ENCODE measurements around the gene WASHC3. TPM values are rescaled to one million over a fixed set of nuclear protein-coding genes. Genes with fewer than 3 reads are reported as not detected.

WASHC3 gene
- total RNA-seq: 52.6 TPM

DNA sequence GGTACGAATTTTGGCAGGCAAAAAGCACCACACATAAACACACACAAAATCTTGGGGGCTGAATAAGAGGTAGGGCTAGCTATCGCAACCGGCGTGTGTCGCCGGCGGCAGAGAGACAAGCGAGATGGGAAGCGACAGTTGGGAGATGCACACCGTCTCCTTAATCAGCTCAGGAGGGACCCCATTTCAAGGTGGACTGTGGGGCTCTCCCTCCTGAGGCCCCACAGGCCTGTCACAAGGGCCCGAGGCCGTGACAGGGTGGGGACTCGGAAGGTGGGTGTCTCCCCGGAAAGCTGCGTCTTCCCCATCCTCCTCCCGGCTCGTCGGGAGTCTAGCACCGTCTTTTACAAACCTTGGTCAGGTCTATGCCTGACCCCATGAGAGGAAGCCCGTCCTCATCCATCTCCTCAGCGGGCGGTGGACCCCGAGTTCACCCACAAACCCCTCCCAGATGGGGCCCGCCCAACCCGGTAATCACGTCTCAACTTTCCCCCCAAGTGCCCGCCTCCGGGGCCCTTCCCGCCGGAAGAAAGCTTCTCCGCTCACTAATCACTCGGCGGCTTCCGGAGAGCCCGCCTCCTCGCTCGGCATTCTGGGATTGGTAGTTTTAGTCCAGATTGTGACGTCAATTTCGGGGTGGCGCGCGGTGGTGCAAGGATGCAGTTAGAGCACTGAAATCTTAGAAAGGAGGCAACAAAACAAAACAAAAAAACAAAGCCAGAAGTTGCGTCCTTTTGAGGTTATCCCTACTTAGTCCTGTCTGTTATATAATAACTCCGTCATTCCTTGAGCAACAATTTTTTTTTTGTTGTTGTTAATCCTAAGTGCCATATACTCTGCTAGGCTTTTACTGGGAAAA lies at the start of gene WASHC3:
Gene WASHC3, minus strand, starts transcription at position 432 of the 859 bp plus-strand sequence. Its CDS starts 29 bp downstream, at position 403.

Other genes with a start within 250 kb of the WASHC3 start
- 206 TPM for gene GNPTAB, start 231.0 kb downstream of the WASHC3 start, total RNA-seq
- gene DRAM1, start 184.4 kb downstream of the WASHC3 start, total RNA-seq: 0.94 TPM
- 6.9 TPM for gene NUP37, start 58.1 kb upstream of the WASHC3 start, total RNA-seq
- gene PARPBP, start 58.2 kb upstream of the WASHC3 start, total RNA-seq: 7.8 TPM
- not detected for gene PMCH, start 135.8 kb upstream of the WASHC3 start, total RNA-seq

Measured in parietal lobe (tissue), 1 donor.